Measurements from ENCODE around the gene MEX3D.
A peak's percentile ranks its signal among the peaks of the same experiment; 100 is the strongest.
"Not testable (repeated sequence)": the region's sequence is repeated elsewhere in the genome, so short reads cannot be mapped to it uniquely, and the experiment has no call there.

The MEX3D gene

DNA sequence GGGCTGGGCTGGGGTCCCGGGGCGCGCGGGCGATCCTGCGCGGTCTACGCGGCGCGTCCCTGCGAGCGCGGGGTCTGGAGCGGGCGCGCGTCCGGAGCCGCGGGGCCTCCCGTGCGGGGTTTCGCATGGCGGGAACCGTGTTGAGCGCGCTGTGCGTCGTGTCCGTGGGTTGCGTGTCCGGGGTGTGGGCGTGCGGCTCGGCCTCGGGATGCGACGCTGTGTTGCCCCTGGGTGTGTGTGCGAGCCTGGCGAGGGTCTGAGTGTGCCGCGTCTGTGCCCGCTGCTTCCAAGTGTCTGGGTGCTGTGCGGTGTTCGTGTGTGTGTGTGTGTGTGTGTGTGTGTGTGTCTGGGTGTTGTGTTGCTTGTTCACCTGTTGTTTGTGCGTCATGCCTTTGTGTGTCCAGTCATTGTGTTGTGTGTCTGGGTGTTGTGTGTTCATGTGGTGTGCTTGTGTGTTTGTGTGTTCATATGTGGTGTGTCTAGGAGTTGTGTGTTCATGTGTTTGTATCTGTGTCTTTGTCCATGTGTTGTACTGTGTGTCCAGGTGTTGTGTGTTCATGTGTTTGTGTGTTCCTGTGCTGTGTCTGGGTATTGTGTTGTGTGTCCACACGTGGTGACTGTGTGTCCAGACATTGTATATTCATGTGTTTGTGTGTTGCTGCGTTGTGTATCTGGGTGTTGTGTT, 43.7 kb downstream of the MEX3D start:
- DNase-seq, result no peak
- intact Hi-C loops (cut with DNase I), result no loop called here

DNA sequence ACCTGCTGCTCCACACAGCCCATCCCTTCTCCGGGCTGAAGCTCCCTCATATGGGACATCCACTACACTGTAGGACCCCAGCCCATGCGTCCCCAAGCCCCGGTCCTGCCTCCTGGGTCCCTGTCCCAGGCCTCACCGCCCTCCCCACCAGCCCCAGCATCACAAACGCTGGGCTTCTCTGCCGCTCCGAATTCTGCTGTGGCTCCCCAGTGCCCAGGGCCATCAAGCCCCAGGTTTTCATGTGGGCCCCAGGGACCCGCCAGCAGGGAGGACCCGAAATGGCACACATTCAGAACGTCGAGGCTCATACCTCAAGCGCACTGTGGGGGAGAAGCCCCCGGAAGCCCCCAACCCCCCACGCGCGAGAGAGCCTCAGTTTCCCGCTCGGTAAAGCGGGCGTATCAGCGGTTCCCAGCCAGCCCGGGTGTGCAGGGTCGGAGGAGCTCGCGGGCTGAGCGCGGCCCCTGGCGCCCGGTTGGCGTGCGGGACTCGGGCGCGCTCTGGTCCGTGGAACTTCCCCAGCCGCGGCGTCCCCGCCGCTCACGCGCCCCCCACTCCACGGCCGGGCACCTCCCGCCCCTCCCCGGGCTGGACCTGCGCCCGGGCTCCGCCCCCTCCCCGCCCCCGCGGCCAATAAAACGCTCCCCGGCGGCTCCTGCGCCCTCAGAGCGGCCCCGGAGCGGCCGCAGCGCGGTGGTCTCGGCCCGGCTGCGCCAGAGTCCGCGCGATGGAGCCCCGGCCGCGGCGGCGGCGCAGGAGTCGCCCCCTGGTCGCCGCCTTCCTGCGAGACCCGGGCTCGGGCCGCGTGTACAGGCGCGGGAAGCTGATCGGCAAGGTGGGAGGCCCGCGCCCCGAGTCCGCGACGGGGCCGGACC, 44.5 kb downstream of the MEX3D start, which contains the start of gene PLK5:
TSS of gene PLK5 (plus strand) at position 666 of the 875 bp plus-strand sequence. CDS start 2,920 bp downstream, outside the sequence.
- peak in 4 of 10 donors; percentile 24 to 35 (median 28) for DNase-seq
- intact Hi-C loops (cut with DNase I), result no loop called here

DNA sequence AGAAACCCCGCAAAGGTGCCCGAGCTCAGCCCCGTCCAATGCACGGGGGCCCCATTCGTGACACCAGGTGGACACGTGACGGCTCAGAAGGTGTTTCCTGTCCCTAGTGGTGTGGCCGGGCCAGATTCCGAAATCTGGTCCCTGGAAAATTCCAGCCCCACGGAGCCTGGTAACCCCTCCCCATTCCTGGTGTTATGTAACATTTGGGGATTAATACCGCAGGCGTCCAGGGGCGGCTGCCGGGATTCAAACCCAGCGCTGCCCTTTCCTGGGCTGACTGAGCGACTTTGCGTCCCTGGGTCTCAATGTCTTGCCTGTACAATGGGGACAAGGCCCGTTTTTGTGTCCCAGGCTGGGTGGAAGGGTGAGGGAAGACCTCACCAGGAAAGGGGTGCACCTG, 45.3 kb downstream of the MEX3D start:
- DNase-seq, result no peak
- intact Hi-C loops (cut with DNase I), result no loop called here

DNA sequence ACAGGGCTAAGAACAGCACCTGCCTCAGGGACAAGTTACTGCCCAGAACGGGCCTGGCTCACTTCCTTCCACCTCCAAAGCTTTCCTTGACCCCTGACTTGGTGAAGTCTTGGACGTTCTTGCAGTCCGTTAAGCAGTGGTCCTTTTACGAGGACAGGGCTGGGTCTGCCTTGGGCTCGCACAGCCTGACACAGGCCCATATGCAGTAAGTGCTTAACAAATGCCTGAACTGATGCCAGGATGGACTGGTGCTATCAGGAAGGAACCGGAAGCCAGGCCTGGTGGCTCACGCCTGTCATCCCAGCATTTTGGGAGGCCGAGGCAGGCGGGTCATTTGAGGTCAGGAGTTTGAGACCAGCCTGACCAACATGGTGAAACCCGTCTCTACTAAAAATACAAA, 46.1 kb downstream of the MEX3D start:
- DNase-seq, result no peak
- intact Hi-C loops (cut with DNase I), result no loop called here

DNA sequence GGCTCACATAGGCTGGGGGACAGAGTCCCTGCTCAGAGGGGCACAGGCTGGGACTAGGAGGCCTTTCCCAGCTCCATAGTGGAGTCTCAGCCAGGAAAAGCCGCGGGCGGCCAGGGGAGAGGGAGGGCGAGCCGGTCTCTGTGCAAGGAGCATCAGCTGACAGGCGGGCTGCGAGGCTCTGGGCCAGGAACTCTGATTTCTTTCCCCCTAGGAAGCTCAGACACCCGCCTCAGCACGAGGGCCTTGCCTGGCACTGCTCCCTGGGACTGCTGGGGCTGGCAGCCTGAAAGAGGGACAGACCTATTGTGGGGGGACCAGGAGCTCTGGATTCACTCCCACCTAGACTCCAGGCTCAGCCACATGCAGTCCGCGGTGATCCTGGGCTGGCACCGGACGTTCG, 46.5 kb downstream of the MEX3D start:
- DNase-seq, result peak; percentile 23 to 91 (median 60)
- intact Hi-C loops (cut with DNase I), result no loop called here

DNA sequence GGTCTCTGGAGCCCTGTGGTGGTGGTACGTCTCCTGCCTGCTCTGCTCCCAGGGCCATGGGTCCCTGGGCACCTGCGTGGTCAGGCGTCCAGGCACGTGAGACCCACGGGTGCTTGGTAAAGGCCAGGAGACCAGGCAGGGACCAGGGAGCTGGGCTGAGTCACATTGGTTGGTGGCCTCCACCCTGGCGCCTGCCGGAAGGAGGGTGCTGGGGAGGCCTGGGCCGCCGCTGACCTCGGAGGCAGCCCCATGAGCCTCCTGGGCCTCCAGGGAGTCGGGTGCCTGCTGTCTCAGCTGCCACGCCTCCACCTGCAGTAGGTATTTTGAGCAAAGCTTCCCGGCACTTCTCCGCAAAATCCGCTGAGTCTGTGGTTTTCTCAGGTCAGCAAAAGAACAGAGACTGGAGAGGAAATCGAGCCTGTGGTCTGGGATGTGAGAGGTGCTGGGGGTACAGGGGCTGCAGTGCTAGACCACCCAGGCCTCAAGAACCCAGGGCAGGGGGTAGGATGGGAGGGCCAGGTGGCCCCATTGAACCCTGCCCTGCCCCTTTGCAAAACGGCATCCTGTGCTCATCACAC, 47.8 kb downstream of the MEX3D start:
- DNase-seq, result no peak
- intact Hi-C loops (cut with DNase I), result no loop called here

DNA sequence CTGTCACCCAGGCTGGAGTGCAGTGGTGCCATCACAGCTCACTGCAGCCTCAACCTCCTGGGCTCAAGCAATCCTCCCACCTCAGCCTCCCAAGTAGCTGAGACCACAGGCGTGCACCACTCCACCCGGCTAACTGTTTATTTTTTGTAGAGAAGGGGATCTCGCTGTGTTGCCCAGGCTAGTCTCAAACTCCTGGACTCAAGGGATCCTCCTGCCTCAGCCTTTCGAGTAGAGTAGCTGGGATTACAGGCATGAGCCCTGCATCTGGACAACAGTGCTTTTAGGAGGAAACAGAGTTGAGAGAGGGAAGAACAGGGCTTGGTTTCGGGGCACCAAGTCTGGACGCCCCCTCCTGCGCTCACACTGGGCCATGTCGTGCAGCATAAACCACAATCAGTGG, 48.3 kb downstream of the MEX3D start:
- DNase-seq; intact Hi-C loops (cut with DNase I): not testable (repeated sequence)

DNA sequence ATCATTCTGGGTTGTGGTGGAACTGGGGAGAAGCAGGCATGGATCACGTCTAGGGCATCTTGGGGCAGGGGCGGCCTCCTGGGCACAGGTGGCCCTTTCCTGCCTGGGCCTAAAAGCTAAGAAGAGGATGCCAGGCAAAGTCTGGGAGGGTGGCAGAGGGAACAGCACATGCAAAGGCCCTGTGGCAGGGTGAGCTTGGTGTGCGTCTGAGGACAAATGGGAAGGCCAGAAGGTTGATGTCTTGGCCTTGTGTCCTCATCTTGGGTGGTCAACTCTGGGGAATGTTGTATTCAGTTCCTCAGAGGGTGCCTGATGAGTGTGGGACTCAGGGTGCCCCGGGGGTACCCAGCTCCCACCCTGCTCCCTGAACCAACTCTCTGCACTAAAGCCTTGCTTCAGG, 49.7 kb downstream of the MEX3D start:
- intact Hi-C loops (cut with DNase I), result no loop called here
- DNase-seq, result no peak

DNA sequence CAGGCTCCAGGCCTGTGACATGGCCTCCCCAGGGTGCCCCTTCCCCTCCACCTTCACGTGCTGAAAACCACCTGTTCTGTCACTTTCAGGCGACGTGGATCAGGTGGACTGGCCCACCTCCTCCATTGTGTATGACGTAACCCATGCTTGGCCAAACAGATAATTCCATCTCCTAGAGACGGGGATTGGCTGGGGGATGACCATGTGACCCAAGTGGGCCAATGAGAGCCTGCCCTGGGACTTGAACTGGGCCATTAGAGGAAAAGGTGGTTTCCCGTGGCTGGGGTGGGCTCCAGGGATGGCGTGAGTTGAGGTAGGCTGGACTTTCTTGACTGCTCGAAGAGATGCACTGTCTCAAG, 51.8 kb downstream of the MEX3D start:
- intact Hi-C loops (cut with DNase I), result no loop called here
- no peak for DNase-seq

DNA sequence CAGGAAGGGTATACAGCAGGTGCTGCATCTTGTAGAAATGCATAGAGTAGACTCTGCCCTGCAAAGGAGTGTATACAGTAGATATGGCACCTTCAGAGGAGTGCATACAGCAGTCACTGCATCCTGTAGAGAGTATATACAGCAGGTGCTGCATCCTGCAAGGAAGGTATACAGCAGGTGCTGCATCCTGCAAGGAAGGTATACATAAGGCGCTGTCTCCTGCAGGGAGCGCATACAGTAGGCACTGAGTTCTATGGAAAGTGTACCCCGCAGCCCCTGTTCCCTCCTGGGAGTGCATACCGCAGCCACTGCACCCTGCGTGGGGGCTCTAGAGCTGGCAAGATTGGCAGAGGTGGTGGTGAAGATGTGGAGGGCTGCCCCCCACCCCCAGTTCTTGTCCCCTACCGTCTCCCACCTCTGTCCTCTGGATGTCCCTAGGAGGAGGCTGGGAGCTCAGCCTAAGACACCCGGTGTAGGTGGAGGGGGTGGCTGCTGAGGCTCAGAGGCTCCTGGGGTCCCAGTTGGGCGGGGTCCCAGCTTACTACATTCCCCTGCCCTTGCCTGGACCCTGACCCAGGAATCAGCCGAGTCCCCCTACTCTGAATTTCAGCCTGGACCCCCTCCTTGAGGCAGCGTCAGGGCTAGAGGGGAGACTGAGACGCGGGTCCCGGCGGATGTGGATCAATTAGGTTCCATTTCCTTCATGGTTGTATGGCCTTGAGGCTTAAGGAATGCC, 53.0 kb downstream of the MEX3D start:
- DNase-seq, result no peak
- intact Hi-C loops (cut with DNase I), result no loop called here

DNA sequence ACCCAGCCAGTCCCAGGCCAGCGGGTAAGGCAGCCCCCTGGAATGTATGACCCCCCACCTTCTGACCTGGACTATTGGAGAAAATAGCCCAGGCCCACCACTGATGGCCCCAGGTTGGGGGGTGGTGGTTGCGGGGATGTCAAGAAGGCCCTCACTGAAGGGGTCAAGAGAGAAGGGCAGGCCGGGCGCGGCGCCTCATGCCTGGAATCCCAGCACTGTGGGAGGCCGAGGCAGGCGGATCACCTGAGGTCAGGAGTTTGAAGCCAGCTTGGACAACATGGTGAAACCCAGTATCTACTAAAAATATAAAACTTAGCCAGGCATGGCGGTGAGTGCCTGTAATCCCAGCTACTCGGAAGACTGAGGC, 53.8 kb downstream of the MEX3D start:
- intact Hi-C loops (cut with DNase I), result no loop called here
- DNase-seq, result no peak

DNA sequence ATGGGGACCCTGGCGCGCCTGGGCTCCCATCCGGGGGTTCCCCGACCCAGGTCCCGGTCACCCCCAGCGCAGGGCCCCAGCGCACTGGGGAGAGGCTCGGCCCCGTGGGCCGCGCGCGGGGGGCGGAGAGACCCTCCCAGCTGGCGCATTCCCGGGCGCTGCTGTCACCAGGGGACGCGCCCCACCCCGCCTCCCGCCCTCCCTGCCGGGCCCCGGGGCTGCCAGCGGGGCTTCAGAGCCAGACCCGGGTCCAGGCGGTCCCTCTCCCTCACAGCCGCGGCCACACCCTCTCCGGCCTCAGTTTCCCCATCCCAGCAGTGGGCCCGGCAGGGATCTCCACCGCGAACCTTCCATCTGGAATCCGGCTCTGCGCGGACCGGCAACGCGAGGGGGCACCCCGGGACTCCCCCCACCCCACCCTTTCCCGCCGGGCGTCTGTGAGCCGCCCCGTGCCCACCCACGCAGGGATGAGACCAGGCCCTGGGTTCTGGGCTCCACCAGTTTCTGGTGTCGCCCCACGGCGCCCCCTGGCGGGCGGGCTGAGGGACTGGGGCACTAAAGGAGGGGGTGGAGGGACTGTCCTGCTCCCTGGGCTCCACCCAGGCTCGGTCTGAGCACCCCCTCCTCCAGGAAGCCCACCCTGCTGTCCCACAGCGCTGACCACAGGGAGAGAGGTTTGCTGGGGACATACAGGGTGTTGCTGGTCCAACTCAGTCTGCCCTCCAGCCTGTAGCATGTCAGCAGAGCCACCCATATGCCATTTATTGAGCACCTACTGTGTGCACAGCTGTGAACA, 54.4 kb downstream of the MEX3D start:
- DNase-seq, result no peak

DNA sequence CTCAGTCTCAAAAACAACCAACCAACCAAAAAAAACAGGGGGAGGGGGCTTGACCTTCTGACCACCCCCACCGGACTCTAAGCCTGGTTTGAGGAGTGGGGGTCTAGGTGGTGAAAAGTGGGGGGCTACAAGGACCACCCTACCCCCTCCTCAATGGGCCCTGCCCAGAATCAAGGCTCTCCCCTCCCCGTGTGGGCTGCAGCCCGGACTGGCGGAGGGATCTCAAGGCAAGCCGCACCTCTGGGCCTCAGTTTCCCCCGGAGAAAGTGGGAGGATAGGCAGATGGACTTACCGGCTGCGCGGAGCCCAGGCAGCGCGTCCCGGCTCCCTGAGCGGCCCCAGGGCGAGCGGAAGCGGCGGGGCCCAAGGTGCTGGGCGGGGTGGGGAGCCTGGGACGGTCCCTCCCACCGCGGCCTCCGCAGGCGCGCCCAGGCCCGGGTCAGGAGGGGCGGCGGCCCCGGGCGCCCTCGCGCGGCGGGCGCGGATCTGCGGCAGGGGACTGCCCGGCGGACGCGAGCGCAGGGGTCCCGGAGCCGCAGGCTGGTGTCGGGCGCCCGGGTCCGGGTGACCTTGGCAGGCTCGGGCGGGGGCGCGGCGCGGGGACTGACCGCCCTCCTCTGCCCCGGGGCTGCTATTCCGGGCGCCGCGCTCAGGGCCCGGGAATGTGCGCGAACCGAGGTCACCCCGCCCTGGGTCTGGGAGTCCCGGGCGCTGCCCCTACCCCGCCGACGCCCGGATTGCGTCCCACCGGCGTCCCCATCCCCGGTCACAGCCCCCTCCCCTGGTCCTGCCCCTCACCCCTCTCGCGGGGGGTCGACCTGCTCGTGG, 55.2 kb downstream of the MEX3D start, which contains the start of gene ADAMTSL5:
TSS of gene ADAMTSL5 (minus strand) at position 349 of the 828 bp plus-strand sequence. CDS start 2,076 bp downstream, outside the sequence.
- DNase-seq, result no peak
- intact Hi-C loops (cut with DNase I), result no loop called here

More for the DNA sequence above, 54.4 kb downstream of the MEX3D start:
- intact Hi-C loops (cut with DNase I), result no loop called here

DNA sequence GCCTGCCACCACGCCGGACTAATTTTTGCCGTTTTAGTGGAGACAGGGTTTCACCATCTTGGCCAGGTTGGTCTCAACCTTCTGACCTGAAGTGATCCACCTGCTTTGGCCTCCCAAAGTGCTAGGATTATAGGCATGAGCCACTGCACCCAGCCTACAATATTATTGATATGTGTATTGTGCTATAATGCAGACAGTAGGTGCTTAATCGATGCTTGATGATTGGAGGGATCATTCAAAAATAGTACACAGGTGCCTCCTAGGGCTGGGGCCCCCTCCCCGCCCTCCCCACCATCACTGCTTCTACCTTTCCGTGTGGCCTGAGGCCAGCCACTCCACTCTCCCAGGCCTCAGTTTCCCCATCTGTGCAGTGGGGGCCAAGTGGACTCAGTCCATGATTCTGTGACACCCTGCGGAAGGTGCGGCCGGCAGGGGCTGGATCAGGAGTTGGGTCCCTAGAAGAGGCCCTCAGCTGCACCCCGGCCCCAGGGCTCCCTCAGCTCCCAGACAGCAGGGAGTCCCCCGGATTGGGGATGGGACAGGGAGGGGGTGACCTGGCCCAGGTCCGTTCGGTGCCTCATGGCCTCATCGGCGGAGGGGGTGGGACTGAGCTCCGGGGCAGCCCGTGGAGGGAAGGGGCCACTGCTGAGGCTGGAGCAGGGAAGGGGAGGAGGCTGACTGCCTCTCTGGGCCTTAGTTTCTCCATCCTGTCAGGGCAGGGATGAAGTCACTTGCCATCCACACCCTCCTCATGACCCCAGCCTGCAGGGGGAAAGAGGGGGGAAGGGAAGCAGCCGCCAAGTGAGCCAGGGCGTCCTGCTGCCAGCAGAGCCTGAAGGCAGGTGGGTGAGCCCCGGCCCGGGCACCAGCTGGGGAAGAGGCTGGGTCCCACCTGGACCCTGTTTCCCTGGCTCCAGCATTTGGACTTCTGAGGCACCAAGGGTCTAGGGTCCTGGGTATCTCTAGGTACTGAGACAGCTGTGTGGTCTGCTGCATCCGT, 56.5 kb downstream of the MEX3D start:
- no peak for DNase-seq
- intact Hi-C loops (cut with DNase I), result no loop called here

DNA sequence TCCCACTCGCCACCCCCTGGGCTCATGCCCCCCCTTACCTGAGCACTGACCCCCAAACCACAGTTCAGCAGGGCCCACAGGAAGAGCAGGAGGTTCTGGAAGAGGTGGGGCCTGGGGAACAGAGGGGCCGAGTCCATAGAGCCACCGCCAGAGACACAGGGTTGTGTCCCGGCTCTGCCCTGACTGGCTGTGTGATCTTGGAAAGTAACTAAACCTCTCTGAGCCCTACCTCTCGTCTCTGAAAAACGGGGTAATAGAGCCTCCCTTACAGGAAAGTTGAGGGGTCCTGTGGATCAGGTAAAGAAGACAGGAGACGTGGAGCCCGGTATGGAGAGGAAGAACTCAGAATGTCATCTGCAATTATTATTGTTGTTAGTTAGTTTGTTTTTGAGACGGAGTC, 57.3 kb downstream of the MEX3D start:
- intact Hi-C loops (cut with DNase I), result no loop called here

DNA sequence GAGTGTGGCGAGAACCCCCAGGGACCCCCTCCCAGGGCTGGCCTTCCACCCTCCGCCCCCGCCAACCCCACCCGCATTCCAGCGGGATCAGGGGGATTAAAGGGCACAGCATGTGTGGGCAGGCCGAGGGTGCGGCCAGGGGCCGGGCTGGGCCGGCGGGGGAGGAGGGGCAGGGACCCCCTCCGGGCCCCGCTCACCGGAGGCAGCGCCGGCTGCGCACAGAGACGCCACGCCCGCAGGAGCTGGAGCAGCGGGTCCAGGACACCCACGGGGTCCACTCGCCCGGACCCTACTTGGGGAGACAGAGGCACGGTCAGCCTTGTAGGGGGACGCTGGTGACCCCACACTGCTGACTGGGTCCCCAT, 57.7 kb downstream of the MEX3D start:
- DNase-seq, result no peak

More for the DNA sequence above, 57.3 kb downstream of the MEX3D start:
- DNase-seq, result no peak

DNA sequence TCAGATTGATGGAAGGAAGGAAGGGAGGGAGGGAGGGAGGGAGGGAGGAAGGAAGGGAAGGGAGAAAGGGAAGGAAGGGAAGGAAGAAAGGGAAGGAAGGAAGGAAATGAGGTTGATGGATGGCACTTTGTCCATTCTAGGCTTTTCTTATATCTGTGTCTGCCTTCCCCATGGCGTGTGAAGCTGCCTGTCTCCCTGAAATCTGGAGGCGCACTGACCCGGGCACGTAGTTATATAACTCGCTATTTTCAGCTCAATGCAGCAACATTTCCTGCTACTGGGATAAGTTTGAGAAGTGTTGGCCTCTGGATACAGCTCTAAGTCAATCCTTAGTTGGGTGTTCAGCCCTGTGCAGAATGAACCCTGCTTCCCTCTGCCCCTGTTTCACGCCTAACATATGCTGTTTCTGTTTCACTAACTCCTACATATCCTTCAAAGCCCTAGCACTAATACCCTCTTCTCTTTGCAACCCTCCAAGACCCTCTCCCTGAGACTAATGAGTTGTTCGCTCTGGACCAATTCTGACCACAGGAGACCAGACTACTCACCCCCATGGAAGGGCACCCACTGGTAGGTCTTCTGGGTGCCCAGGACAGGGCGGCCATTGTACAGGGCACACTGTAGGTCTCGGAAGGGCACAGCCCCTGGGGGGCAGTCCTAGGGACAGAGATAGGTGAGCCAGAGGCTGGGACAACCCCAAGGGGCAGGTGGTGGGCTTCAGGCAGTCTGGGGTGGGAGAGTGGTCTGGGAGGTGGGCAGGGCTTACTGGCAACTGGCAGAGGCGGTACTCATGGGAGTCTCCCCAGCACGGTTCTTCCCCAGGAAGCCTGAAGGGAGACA, 58.3 kb downstream of the MEX3D start:
- intact Hi-C loops (cut with DNase I), result no loop called here
- DNase-seq, result no peak

More for the DNA sequence above, 57.7 kb downstream of the MEX3D start:
- intact Hi-C loops (cut with DNase I), result no loop called here
